Stimulated activated CD4-positive, alpha-beta T cell treated with anti-CD3 and anti-CD28 coated beads, Interleukin-12 subunit alpha, Interleukin-12 subunit beta, amount 100 ng/mL, for 4 hours (primary cell): ENCODE results near the gene GYG1.

Experiments used
- DNase-seq: peaks from one replicate; pipeline ENCODE4 v3.0.0-alpha.2; 2020

GYG1 gene

GRCh38 chr3:149019580-149019979 lies 28.2 kb downstream of the GYG1 start:
- no peak for DNase-seq

GRCh38 chr3:149020196-149020838 lies 29.0 kb downstream of the GYG1 start:
- DNase-seq, result no peak

GRCh38 chr3:149020839-149021252 lies 29.5 kb downstream of the GYG1 start:
- DNase-seq, result peak; percentile 5

- no peak for DNase-seq
Measured at GRCh38 chr3:149021830-149022229, 30.5 kb downstream of the GYG1 start.

- DNase-seq, result no peak
Measured at GRCh38 chr3:149023951-149024350, 32.6 kb downstream of the GYG1 start.

GRCh38 chr3:149026718-149027117 lies 35.4 kb downstream of the GYG1 start:
- no peak for DNase-seq

- no peak for DNase-seq
Measured at GRCh38 chr3:149031096-149031495, 39.8 kb downstream of the GYG1 start.

- DNase-seq, result no peak
Measured at GRCh38 chr3:149037684-149038083, 46.3 kb downstream of the GYG1 start.

- no peak for DNase-seq
Measured at GRCh38 chr3:149038322-149038721, 47.0 kb downstream of the GYG1 start.

- DNase-seq, result no peak
Measured at GRCh38 chr3:149042789-149043386, 51.5 kb downstream of the GYG1 start.

- DNase-seq, result no peak
Measured at GRCh38 chr3:149044339-149045083, 53.2 kb downstream of the GYG1 start.

GRCh38 chr3:149055575-149055974 lies 64.2 kb downstream of the GYG1 start:
- DNase-seq, result no peak

- DNase-seq, result no peak
Measured at GRCh38 chr3:149058198-149058597, 66.9 kb downstream of the GYG1 start.

GRCh38 chr3:149058602-149059001 lies 67.3 kb downstream of the GYG1 start:
- DNase-seq, result no peak

GRCh38 chr3:149061776-149062175 lies 70.4 kb downstream of the GYG1 start:
- DNase-seq, result no peak

GRCh38 chr3:149067883-149068282 lies 76.5 kb downstream of the GYG1 start:
- DNase-seq, result no peak
